ENCODE data around the gene PRAC1.

Gene PRAC1

GRCh38 chr17:48722201-48722907 lies at the start of gene PRAC1:
PRAC1 (minus strand) TSS chr17:48722518; CDS start chr17:48722392, 126 bp downstream.
- no peak for DNase-seq

GRCh38 chr17:48770954-48771353 lies 48.6 kb upstream of the PRAC1 start:
- no peak for DNase-seq

- DNase-seq, result no peak
These were observed 46.8 kb upstream of the PRAC1 start for GRCh38 chr17:48769009-48769675.

GRCh38 chr17:48767263-48767774 lies 45.0 kb upstream of the PRAC1 start:
- DNase-seq, result no peak

- no peak for DNase-seq
These were observed 38.8 kb upstream of the PRAC1 start for GRCh38 chr17:48761114-48761513.

DNA sequence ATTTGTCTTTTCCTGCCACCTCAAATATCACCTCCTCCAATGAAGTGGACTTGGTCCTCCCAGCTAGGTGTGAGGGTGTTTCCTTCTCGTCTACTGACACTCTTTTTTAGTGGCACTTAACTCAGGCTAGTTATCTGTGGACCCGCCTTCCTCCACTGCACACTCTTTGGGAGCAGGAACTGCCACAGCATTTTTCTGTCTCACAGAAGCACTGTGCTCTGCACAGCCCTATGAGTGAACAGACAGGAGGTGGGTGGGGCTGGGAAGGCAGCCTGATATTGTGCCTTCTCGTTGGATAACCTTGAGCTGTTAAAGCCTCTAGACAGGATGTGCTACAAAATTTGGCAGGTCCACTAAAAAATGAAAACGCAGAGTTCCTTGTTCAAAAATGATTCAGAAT lies 38.1 kb upstream of the PRAC1 start:
- DNase-seq, result no peak

DNA sequence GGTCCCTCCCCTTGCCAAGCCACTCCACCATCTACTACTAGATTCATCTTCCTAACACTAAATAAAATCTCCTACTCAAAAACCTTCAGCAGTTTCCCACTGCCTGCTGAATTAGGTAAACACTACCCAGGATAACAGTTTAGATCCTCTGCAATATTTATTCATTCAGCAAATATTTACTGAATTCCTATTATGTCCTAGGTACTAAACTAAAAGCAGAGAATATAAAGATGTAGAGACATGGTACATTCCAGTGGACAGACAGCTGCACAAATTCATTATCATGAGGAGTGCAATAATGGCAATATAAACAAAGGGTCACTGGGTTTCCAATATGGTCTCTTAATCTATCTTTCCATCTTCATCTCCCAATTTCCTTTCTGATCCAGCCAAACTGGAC lies 37.0 kb upstream of the PRAC1 start:
- DNase-seq, result no peak

DNA sequence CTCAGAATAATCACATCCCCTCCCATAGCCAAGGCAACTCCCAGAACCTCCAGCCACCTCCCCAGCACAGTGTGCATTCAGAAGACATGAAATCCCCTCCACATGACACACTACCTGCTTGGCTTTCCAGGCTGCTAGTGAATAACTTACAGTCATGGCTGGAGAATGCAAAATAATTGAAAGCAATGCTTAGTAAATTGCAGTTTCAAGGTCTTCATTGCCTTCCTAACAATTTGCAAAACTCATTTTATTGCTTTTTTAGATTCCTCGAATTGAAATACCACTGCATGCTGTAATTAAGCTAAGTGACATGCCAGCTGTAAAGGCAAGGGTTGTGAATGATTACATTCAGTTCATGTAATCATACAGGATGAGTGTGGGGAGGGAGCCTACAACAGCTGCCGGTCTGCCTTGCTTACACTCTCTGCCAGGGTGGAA lies 35.2 kb upstream of the PRAC1 start:
- no peak for DNase-seq

DNA sequence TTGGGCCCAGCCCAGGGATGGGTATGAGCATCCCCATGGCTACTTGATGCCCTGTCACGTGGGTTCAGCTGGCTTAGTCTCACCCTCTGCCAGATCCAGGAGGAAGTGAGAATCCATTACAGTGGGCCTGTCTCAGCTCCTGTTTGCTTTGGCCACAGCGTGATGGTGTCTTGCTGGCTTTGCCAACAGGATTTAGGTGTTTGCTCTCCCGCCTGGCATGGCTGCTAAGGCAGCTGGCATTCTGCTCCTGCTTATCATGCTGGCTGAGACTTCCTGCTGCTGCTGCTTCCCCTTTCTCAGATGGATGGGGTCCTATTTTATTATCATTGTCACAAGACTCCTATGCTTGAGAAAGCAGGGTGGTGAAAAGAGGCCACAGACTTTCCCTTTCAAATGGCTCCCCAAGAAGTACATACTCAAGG lies 34.5 kb upstream of the PRAC1 start:
- DNase-seq, result no peak

DNA sequence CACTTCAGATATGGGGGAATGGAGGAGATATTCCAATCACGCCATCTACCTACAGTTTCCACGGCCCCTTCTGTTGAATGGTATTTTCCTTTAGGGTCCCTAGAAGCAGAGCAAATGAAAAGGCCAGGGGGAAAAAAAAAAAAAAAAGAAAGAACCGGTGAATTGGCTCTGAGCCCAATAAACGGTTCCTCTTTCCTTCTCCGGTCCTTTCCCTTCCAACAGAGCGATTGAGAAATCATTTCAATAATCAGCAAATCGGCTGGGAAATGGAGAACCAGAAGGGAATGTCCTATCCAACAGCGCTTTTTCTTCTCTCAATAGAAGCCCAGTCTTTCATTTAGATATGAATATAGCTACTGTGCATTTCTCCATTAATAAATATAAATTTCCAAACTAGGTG lies 33.0 kb upstream of the PRAC1 start:
- no peak for DNase-seq

GRCh38 chr17:48754500-48755261 lies 32.4 kb upstream of the PRAC1 start:
- no peak for DNase-seq

DNA sequence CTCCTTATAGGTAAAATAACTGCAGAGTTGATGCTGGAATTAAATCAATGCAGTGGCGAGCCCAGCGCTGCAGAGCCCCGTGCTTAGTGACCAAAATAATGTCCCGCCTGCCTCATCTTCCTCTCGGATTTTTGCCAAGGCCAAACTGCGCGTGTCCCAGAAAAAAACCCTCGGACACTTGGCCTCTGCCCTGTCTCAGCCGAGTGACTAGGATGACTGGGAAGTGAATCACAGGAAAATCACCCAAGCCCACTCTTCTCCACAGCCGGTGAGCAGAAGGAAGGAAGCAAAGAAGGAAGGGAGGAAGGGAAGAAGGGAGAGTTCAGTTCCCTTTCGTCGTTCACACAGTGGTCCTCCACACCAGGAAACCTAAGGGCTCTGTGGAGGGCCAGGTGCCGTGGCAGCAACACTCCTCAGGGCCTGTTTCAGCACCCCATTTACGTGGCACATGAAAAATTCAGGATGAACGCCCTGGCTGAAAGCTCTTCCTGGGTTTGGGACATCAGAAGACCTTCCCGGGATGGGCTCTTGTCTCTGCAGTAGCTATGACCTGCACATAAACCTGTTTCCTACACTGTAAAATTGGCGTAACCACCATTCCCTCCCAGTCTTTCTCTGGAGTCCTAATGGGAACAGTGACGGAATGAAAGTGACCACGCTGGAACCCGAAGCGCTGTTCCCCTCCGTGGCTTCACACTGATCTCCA lies 31.6 kb upstream of the PRAC1 start:
- DNase-seq, result no peak

DNA sequence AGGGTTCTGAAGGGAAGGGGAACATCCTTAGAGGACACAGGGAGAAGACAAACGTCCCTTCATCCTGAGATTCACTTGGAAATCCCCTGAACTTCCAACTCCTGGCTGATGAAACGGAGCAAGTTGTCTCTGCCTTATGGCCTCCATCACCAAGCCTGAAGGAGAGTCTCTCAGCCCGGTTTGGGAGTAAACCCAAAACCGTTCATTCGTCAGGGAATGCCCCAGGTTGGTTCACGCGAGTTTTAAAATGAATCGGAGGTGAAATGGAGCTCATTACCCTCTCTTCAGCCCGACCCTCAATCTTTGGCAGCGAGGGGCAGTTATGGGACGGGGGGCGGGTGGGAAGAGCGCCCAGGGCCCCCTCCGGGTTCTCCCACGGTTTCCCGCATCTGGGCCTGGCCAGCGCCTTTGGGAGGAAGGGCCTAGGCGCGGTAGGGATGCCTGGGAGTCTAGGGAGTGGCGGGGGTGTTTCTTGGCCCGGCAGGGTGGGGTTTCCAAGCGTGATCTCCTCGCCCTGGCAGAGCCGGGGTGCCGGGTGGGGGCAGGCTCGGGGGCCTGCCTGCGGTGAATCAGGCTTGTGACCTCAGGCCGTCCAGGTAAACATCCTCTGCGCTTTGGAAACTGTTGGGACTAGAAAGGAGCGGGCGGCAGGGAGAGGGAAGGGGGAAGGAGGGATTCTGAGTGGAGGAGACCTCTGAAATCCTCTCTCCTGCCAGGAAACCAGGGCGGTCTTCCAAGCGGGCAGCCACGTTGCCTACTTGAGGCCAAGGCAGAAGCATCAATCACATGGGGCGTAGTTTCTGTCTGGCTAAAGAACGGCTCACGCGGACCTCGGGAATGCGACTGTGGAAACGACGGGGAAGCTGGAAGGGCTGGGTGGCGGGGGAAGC lies 30.3 kb upstream of the PRAC1 start:
- no peak for DNase-seq

- DNase-seq, result no peak
These were observed 29.5 kb upstream of the PRAC1 start for GRCh38 chr17:48751733-48752398.

- DNase-seq, result no peak
These were observed 28.9 kb upstream of the PRAC1 start for GRCh38 chr17:48751172-48751571.

DNA sequence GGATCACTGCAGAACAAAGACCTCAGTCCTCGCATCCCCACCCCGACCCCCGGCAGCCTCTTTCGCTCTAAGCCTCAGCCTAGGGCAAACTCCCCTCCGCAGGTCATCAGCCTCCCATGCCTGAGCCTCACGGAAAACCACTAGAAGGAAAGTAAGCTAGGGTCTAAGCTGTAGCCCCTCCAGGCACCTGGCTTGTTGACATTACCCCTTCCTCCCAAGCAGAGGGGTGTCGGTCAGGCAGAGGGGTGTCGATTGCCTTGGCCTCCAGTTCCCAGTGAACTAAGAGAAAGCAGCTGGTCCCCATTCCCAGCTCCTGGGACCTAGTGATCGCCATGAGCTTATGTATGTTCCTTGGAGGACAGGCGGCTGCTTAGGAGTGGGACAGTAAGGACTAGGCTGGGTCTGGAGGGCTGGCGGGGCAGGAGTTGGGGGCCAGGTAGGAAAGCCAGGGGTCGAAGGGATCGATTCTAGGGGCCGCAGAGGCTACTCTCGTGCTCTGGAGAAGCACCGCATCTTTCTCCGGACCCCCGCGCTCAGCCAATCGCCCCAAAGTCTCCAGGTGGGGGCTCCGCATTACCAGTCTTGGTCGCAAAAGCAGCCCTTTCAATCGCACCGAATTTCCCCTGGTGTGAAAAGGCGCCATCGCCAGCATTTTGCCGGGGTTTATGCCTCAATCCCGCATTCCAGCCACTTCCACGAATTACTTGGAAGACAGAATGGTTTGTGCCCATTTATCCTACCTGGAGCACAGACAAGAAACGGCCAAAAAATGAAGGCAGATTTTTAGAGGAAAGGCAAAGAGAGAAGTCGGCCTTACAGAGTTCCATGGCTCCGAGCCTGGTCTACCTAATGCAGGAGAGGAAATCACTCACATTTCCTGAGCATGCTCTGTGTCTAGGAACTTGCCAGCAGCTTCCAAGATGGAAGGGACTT lies 27.6 kb upstream of the PRAC1 start:
- no peak for DNase-seq

DNA sequence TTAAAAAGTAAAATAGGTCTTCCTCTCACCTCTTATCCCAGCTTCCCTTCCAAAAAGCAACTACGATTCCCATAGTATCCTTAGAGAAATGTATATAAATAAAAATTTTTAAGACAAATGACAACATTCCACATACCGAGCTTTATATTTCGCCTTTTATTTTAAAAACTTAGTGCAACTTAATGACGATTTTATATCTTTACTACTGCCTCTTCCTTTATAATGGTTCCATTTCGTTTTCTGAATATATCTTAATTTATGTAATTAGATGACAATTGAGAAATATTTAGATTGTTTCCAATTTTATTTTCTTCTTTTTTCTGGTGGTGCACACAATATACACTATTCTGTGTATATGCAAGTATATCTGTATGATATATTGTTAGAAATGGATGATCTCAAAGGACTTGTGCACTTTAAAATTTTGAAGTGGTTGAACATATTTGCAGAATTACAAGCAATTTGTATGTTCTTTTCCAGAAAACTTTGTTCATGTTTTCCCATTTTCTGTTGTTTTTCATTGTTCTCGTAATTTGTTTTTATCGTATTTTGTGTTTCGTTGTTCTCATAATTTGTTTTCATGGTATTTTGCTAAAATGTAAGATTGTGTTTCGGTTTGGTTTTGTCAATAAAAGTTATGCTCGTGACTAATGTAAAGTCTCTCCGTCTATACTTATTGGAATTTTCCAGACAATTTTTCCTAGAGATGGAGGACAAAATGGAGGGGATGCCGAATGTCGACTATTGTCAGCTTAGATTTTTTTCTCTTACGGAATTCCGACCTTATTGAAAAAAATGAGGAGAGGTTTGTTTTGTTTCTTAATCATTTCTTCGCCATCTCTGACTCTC lies 26.6 kb upstream of the PRAC1 start:
- DNase-seq, result no peak

DNA sequence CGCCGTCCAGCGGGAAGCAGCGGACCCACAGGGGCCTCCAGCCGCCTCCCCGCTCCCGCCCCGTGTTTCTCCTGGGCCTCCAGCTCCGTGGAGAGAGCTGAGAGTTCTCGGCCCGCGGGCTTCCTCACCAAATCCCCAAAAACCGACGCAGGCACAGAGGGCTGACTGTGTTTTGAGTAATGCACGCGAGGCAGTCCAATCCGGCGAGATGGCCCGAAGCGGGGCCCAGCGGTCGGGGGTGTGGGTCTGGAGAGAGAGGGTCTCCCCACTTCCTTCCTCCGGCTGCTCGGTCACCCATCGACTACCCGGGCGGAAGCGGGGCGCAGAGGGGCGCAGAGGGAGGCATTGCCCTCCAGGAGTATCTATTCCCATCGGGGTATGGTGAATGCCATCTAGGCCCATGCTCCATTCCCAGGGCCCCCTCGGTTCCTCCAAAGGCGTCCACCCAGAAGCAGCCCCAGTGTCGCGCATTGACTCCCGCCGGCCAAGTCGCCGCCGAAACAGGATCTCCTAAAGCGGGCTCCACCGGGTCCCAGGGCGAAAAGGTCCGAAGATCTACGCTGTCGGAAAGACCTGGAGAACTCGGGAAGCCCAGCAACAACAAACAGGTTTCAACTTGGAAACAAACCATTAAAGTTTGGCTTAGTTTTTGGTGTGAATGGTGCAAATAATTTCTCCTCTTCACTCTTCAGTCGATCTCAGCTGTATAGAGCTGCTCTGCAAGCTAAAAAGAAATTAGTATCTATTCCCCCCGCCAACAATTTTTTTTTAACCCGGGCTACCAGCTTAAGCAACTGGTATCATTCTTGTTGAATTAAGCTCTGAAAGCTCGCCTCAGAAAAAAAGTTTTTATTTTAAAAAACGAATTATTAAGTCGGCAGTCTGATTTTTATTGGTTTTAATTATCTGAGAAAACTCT lies 25.4 kb upstream of the PRAC1 start:
- no peak for DNase-seq

Data from amniotic stem cell (primary cell).